ENCODE data around the gene RBM22. TPM values are rescaled to one million over a fixed set of nuclear protein-coding genes. Genes with fewer than 3 reads are reported as not detected.
A peak's percentile ranks its signal among the peaks of the same experiment; 100 is the strongest.

The RBM22 gene
- total and polyA plus RNA-seq, 2 of the 8 experiments (the other 6 are each of a cell fraction or from before 2014, with no cell fraction given): 20.8 to 33.9 TPM

GRCh38 chr5:150690760-150691159 lies 10.1 kb downstream of the RBM22 start:
- Histone ChIP-seq H3K4me2 (ENCODE audit: insufficient read depth in 1 of 2, low read depth in 2 of 2, low read length in 2 of 2) (no peak overlapping the region), H3K79me2 (ENCODE audit: control insufficient read depth in 1 of 2, insufficient read depth in 2 of 2, low read length in 2 of 2) (no peaks in the 10 kb centered on the region), H3K18ac (ENCODE audit: extremely low read depth, low read length) (no peak overlapping the region), H2BK20ac (ENCODE audit: low read length) (no peak overlapping the region), H2BK15ac (ENCODE audit: low read length) (no peak overlapping the region), H3K79me1 (ENCODE audit: low read depth, low read length) (no peaks in the 10 kb centered on the region), H3K56ac (replicated peaks; ENCODE audit: insufficient read length, low read depth, low read length) (no peak overlapping the region), H2AK5ac (ENCODE audit: low read depth, low read length) (no peak overlapping the region), H3K27me3 (replicated peaks in 1 of 4; ENCODE audit: control insufficient read depth in 3 of 4, extremely low read depth in 1 of 4, insufficient read depth in 3 of 4, low read length in 3 of 4) (no peaks in the 10 kb centered on the region), H3K9ac (replicated peaks in 1 of 4; ENCODE audit: extremely low read depth in 1 of 4, low read depth in 3 of 4, low read length in 3 of 4) (no peak overlapping the region), H3K4ac (replicated peaks; ENCODE audit: insufficient read length, low read depth, low read length) (no peak overlapping the region), H2BK12ac (ENCODE audit: low read depth, low read length) (no peak overlapping the region), H3K9me3 (ENCODE audit: insufficient read depth in 2 of 2, low read depth in 1 of 2, low read length in 1 of 2) (no peaks in the 10 kb centered on the region), H4K91ac (replicated peaks; ENCODE audit: insufficient read length, low read length) (no peak overlapping the region), H3K14ac (ENCODE audit: insufficient read length) (no peak overlapping the region), H3K23ac (ENCODE audit: insufficient read length) (no peak overlapping the region), H2BK120ac (replicated peaks; ENCODE audit: low read depth, low read length) (no peak overlapping the region), H4K5ac (ENCODE audit: insufficient read length, low read depth, low read length) (no peak overlapping the region), H3K4me3 (ENCODE audit: extremely low read depth in 1 of 4, insufficient read depth in 2 of 4, low read depth in 3 of 4, low read length in 4 of 4) (no peak overlapping the region), H2BK5ac (ENCODE audit: low read depth, low read length) (no peak overlapping the region), H3K23me2 (ENCODE audit: low read depth, low read length) (no peaks in the 10 kb centered on the region), H2AFZ (ENCODE audit: low read length) (no peak overlapping the region), H4K20me1 (replicated peaks in 1 of 2; ENCODE audit: control insufficient read depth in 1 of 2, insufficient read depth in 2 of 2, low read length in 2 of 2) (no peaks in the 10 kb centered on the region), H4K8ac (ENCODE audit: extremely low read depth, insufficient read depth, low read length) (no peak overlapping the region), H3K36me3 (ENCODE audit: control insufficient read depth in 2 of 4, insufficient read depth in 4 of 4, low read length in 3 of 4) (peaks cover 22 to 51% (median 47%) of the 10 kb centered on the region in 4 experiments), H3K4me1 (replicated peaks in 1 of 4; ENCODE audit: control insufficient read depth in 3 of 4, insufficient read depth in 4 of 4, low read length in 3 of 4) (no peaks in the 10 kb centered on the region), H3K27ac (ENCODE audit: low read depth, low read length) (no peak overlapping the region)
- DNase-seq (ENCODE audit: low read depth in 1 of 2, low spot score in 2 of 2) (no peak), FAIRE-seq (no peak)
- WGBS, 2 experiments (ENCODE audit: extremely low coverage in 1 of 2, insufficient coverage in 1 of 2, insufficient read length in 1 of 2, insufficient replicate concordance in 2 of 2, low coverage in 1 of 2, low lambda C conversion rate in 2 of 2, missing lambda C conversion rate in 1 of 2): 74 to 100% methylated on average over 1 to 6 of the region's 6 CpGs
- ChIA-PET CTCF (ENCODE audit: partially characterized antibody) (interaction anchor here (0.6 to 1.6 kb wide), 7 partner anchors 9 to 402 kb away, joined by 3 to 6 read pairs (median 4); partner anchors contain the start of gene MYOZ3), POLR2A (ENCODE audit: partially characterized antibody) (interaction anchor here (0.6 to 6.2 kb wide), 3 partner anchors 10 to 18 kb away, joined by 3 to 33 read pairs (median 14); partner anchors contain the start of gene RBM22)
- no peak for TF ChIP-seq TBP (IDR thresholded peaks at IDR 0.05; ENCODE audit: low read depth, low read length)
- TF ChIP-seq NANOG (IDR thresholded peaks at IDR 0.05; ENCODE audit: insufficient read depth, low read depth, low read length, poor library complexity, severe bottlenecking): peak; percentile 67
- no peak for TF ChIP-seq ASH2L (IDR thresholded peaks at IDR 0.05; ENCODE audit: low read length)
- no peak for TF ChIP-seq GABPA (IDR thresholded peaks at IDR 0.05; ENCODE audit: borderline replicate concordance, insufficient read depth, low read length)
- no peak for TF ChIP-seq SIRT6 (IDR thresholded peaks at IDR 0.05; ENCODE audit: low read length)
- no peak for TF ChIP-seq JUN (IDR thresholded peaks at IDR 0.05; ENCODE audit: low read depth, low read length)

Measured in H1 (cell line).